GM13977 (cell line): Measurements from ENCODE around the gene ARAP3.

ENCODE experiments used
- DNase-seq: peaks from one replicate; pipeline ENCODE4 v3.0.0; 2012; ENCODE audit warnings: low spot score
- in situ Hi-C: fragments of 300-500 bp; cut with MboI; formaldehyde crosslinking; loops from one replicate; pipeline ENCODE4 v1.12.0; 2022; ENCODE audit warnings: low sequenced_read_pairs, low pct_unique_long_range_greater_than_20kb, mixed read lengths, inconsistent platforms; ENCODE audit not compliant: unreplicated experiment
- TF ChIP-seq, protein P1 (sequence below): IDR thresholded peaks from 2 replicates; pipeline ENCODE4 v1.5.1; 2012; ENCODE audit warnings: mild to moderate bottlenecking, control low read depth; ENCODE audit not compliant: insufficient read depth; ENCODE audit errors: extremely low read depth, missing control alignments

The ARAP3 gene

DNA sequence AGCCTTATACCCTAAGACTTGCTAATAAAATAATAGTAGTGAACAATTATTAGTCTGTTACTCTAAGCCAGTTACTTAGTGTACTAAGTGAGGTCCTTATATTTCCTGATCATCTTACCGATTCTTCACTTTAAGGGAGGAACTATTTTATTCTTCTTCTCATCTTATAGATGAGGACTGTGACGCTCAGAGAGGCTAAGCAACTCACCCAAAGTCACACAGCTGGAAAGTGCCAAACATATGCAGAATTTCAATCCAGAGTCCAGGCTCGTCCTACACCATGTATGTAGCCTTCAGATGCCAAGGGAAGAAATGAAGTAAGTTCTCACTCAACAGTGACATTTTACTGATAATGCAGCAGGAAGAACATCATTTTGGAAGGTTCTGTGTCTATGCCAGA, 34.4 kb upstream of the ARAP3 start:
- TF ChIP-seq, protein P1, sequence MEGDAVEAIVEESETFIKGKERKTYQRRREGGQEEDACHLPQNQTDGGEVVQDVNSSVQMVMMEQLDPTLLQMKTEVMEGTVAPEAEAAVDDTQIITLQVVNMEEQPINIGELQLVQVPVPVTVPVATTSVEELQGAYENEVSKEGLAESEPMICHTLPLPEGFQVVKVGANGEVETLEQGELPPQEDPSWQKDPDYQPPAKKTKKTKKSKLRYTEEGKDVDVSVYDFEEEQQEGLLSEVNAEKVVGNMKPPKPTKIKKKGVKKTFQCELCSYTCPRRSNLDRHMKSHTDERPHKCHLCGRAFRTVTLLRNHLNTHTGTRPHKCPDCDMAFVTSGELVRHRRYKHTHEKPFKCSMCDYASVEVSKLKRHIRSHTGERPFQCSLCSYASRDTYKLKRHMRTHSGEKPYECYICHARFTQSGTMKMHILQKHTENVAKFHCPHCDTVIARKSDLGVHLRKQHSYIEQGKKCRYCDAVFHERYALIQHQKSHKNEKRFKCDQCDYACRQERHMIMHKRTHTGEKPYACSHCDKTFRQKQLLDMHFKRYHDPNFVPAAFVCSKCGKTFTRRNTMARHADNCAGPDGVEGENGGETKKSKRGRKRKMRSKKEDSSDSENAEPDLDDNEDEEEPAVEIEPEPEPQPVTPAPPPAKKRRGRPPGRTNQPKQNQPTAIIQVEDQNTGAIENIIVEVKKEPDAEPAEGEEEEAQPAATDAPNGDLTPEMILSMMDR, result no peak
- no peak for DNase-seq
- in situ Hi-C loops, result no loop called here

- TF ChIP-seq, protein P1, result no peak
- no peak for DNase-seq
- in situ Hi-C loops, result no loop called here
These were observed 34.0 kb upstream of the ARAP3 start for GRCh38 chr5:141716009-141716408.

DNA sequence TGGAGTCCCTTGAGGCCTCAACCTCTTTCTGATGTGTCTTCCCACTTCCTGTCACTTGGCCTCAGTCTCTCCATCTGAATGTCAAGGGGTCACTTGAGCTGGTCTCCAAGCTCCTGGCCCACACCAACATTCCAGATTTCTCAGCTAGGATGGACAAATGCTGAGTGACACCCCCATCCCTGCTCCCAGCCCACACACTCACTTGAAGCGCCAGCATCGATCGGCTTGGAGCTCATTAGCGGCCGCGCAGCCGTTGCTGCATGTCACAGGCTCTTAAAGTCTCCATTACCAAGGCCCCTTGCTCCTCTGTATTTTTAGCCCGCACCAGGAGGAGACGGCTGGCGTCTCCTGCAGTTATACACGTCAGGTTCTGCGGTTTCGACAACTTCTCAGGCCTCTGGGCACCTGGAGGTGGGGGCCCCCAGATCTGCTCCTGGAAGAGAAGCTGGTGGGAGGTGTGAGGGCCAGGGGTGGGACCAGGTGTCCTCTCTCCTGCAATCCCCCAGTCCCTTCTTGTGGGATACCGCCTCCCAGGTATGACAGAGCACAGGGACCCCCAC, 33.4 kb upstream of the ARAP3 start:
- no peak for DNase-seq
- TF ChIP-seq, protein P1, result no peak
- in situ Hi-C loops, result no loop called here

- TF ChIP-seq, protein P1, result no peak
- in situ Hi-C loops, result no loop called here
- DNase-seq, result no peak
These were observed 32.7 kb upstream of the ARAP3 start for GRCh38 chr5:141714542-141715310.

GRCh38 chr5:141713616-141714309, 31.7 kb upstream of the ARAP3 start:
- in situ Hi-C loops, result no loop called here
- no peak for DNase-seq
- TF ChIP-seq, protein P1, result no peak

DNA sequence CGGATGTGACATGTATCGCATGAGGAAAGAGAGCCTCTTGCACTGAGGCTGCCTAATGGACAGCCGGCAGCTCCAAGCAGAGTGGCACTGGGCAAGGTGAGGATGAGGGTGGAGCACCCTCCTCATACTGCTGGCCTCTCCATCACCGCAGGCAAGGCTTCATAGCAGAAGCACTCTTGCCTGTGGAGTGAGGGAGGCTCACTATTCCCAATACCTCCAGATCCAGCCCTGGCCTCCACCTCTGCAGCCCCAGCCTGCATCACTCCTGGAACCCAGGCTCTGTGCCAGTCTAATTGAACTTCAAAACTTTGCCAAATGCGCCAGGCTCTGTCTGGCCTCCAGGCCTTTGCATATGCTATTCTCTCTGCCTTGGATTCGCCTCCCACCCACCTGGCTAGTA, 29.7 kb upstream of the ARAP3 start:
- TF ChIP-seq, protein P1, result no peak

More for the DNA sequence above, 29.7 kb upstream of the ARAP3 start:
- in situ Hi-C loops, result no loop called here
- no peak for DNase-seq
